ENCODE data around the gene BCL7B. TPM values are rescaled to one million over a fixed set of nuclear protein-coding genes. Genes with fewer than 3 reads are reported as not detected.

BCL7B gene
- total RNA-seq, 5 donors from 2014 or later (not counting 1 experiment from before 2014, with no cell fraction given), result 56.3 to 106 (median 63.8) TPM

Other genes with a start within 250 kb of the BCL7B start
- 10 to 100 TPM; 33.1 to 68.3 (median 63.8) TPM for gene NSUN5, start 248.9 kb downstream of the BCL7B start, total RNA-seq
- gene TRIM50, start 229.6 kb downstream of the BCL7B start, total RNA-seq, result not detected
- gene FKBP6, start 229.5 kb downstream of the BCL7B start, total RNA-seq, result not detected
- gene FZD9, start 123.9 kb downstream of the BCL7B start, total RNA-seq, result under 1 TPM in 4 of 5 donors, not detected in 1; 0.20 to 0.55 (median 0.28) TPM
- gene BAZ1B, start 35.4 kb downstream of the BCL7B start, total RNA-seq, result 10 to 100 TPM; 57.1 to 64.5 (median 63.0) TPM
- 10 to 100 TPM; 14.8 to 38.5 (median 31.6) TPM for gene TBL2, start 20.9 kb upstream of the BCL7B start, total RNA-seq
- under 1 TPM in 3 of 5 donors, not detected in 2; 0.30 to 0.95 (median 0.58) TPM for gene MLXIPL, start 66.8 kb upstream of the BCL7B start, total RNA-seq
- gene VPS37D, start 110.1 kb upstream of the BCL7B start, total RNA-seq, result 1 to 10 TPM in 1 of 5 donors, under 1 TPM in 4; 0.36 to 1.1 (median 0.57) TPM
- 10 to 100 TPM in 4 of 5 donors, 1 to 10 TPM in 1; 9.1 to 16.4 (median 14.7) TPM for gene DNAJC30, start 125.8 kb upstream of the BCL7B start, total RNA-seq
- 10 to 100 TPM; 66.9 to 90.0 (median 71.2) TPM for gene BUD23, start 125.9 kb upstream of the BCL7B start, total RNA-seq
- 10 to 100 TPM in 4 of 5 donors, 1 to 10 TPM in 1; 7.7 to 18.1 (median 13.0) TPM for gene STX1A, start 162.0 kb upstream of the BCL7B start, total RNA-seq
- gene ABHD11, start 181.1 kb upstream of the BCL7B start, total RNA-seq, result 10 to 100 TPM; 14.5 to 24.3 (median 18.8) TPM
- gene CLDN3, start 212.6 kb upstream of the BCL7B start, total RNA-seq, result under 1 TPM in 2 of 5 donors, not detected in 3; 0.26 to 0.50 TPM

Measured in T-cell (primary cell).